Ovary (tissue), 9 donors: ENCODE results near the gene AVEN. TPM values are rescaled to one million over a fixed set of nuclear protein-coding genes. Genes with fewer than 3 reads are reported as not detected.

Experiments
- DNase-seq, 5 donors: peaks; one replicate each; pipeline ENCODE4 v3.0.0-alpha.2; 2019 to 2020
- H3K27ac ChIP-seq, 2 donors: fragments of 200-600 bp; one replicate each; pipeline versions ENCODE4 v1.5.1 to v1.8.0; 2019 to 2022
- H3K27me3 ChIP-seq: fragments of 200-600 bp; one replicate; pipeline ENCODE4 v1.8.0; 2022
- H3K36me3 ChIP-seq: fragments of 200-600 bp; sonication (generic); one replicate; pipeline ENCODE4 v1.5.1; 2019
- H3K4me1 ChIP-seq: one replicate; pipeline ENCODE4 v1.8.1; 2013; ENCODE audit warnings: mild to moderate bottlenecking, moderate library complexity; ENCODE audit not compliant: insufficient read depth
- H3K4me3 ChIP-seq: fragments of 200-600 bp; sonication (generic); one replicate; pipeline ENCODE4 v1.5.1; 2017
- H3K9me3 ChIP-seq, 2 donors: fragments of 200-600 bp in 1 of 2; sonication (generic) in 1 of 2; one replicate each; pipeline versions ENCODE4 v1.5.1 to v1.8.1; 2013 to 2019; ENCODE audit warnings: mild to moderate bottlenecking in 1 of 2, moderate library complexity in 1 of 2
- CTCF ChIP-seq, 3 donors: fragments of 450-650 bp in 2 of 3; fragments of 200-600 bp in 1 of 3; IDR thresholded peaks; one replicate each; pipeline versions ENCODE4 v1.5.1 to v1.8.0; 2016 to 2022; ENCODE audit warnings: antibody characterized with exemption in 3 of 3, mild to moderate bottlenecking in 1 of 3
- EP300 ChIP-seq: sonication (generic); formaldehyde crosslinking; IDR thresholded peaks from one replicate; pipeline ENCODE4 v1.6.1; 2017; ENCODE audit warnings: antibody characterized with exemption
- POLR2A ChIP-seq: fragments of 450-650 bp; IDR thresholded peaks from one replicate; pipeline ENCODE4 v1.6.1; 2017; ENCODE audit warnings: antibody characterized with exemption, mild to moderate bottlenecking, moderate library complexity
- WGBS, 3 donors: extraction: QIAGEN DNeasy Blood & Tissue Kit in 1 of 3; methylation state at CpG; one replicate each; pipeline versions ENCODE4 v1.1.5 to v1.1.7; 2013 to 2017; 5-methylcytosine and 5-hydroxymethylcytosine counted together
- intact Hi-C, 4 donors: fragments of 100-400 bp; cut with DNase I; formaldehyde crosslinking; loops; one replicate each; pipeline versions ENCODE4 v1.11.0 to v1.15.1; 2022 to 2023
- polyA plus RNA-seq, 2 donors: library from polyadenylated mRNA; stranded (reverse); fragments of 200-250 nt in 1 of 2; fragments of 350-450 nt in 1 of 2; fragmentation: Illumina TruSeq in 1 of 2; extraction: RNeasy Lipid Tissue Mini Kit (QIAGEN cat#74804) in 1 of 2; gene quantifications; one replicate each; pipeline ENCODE4 v1.2.3, GENCODE V29; 2013 to 2014
- total RNA-seq, 7 donors: library from RNA; depleted of rRNA in 2 of 7; stranded (reverse); fragments of >200 nt in 2 of 7; fragmentation: NEBNext Ultra II Directional in 3 of 7; extraction: Animal tissue kit (Norgen Biotek cat#: 25700) in 3 of 7; gene quantifications; one replicate each; pipeline versions ENCODE4 v1.1.0 to v1.2.4, GENCODE V29; 2016 to 2023
- donor health status: DM: no; HTN: no; CAD: no; lungs with moderate emphysema.
- donor health status: DM: no; HTN: no; CAD: no.
- donor health status: Bipolar disorder and iron deficiency.
- donor health status: DM: yes; HTN: yes; CAD: no.
- donor health status: DM: no; HTN: no; CAD: no.
- donor health status: DM: yes; HTN: yes; CAD: no.

Gene AVEN
- total and polyA plus RNA-seq, 9 donors: 9.0 to 20.9 (median 11.5) TPM

GRCh38 chr15:34038023-34038870, 757 bp downstream of the AVEN start:
- WGBS, 3 donors: 0 to 1% (median 1%) methylated on average over 34 to 69 of the region's 70 CpGs
- H3K27me3 ChIP-seq: no peaks in the 10 kb centered on the region
- intact Hi-C loops: no loop called here
- H3K36me3 ChIP-seq: no peaks in the 10 kb centered on the region
- H3K9me3 ChIP-seq: no peaks in the 10 kb centered on the region
- H3K4me3 ChIP-seq: peak overlapping the region; percentile 89
- peak overlapping the region; percentile 69 to 96 for H3K27ac ChIP-seq
- H3K4me1 ChIP-seq: peaks cover 2% of the 10 kb centered on the region
- peak; percentile 74 to 90 (median 83) for DNase-seq
- TF ChIP-seq EP300 (no peak), POLR2A (peak; percentile 56), CTCF (IDR thresholded peaks at IDR 0.05) (no peak)

GRCh38 chr15:34031987-34032760, 6.8 kb downstream of the AVEN start:
- no peak for TF ChIP-seq POLR2A
- TF ChIP-seq CTCF (IDR thresholded peaks at IDR 0.05): no peak
- TF ChIP-seq EP300: no peak
- no peak for DNase-seq
- H3K27me3 ChIP-seq: no peaks in the 10 kb centered on the region
- H3K9me3 ChIP-seq: no peaks in the 10 kb centered on the region
- intact Hi-C loops: no loop called here
- no peaks in the 10 kb centered on the region for H3K36me3 ChIP-seq
- H3K4me3 ChIP-seq: no peak overlapping the region
- H3K27ac ChIP-seq: no peak overlapping the region
- no peaks in the 10 kb centered on the region for H3K4me1 ChIP-seq
- WGBS, 3 donors: 91 to 96% (median 91%) methylated on average over 10 of the region's 10 CpGs

GRCh38 chr15:34027606-34028005, 11.4 kb downstream of the AVEN start:
- no peaks in the 10 kb centered on the region for H3K9me3 ChIP-seq

More at GRCh38 chr15:34027606-34028005, 11.4 kb downstream of the AVEN start:
- H3K27me3 ChIP-seq: no peaks in the 10 kb centered on the region
- H3K4me1 ChIP-seq: no peaks in the 10 kb centered on the region
- H3K27ac ChIP-seq: no peak overlapping the region
- no peak for DNase-seq
- H3K36me3 ChIP-seq: no peaks in the 10 kb centered on the region
- TF ChIP-seq EP300: no peak
- TF ChIP-seq POLR2A: no peak
- no peak for TF ChIP-seq CTCF (IDR thresholded peaks at IDR 0.05)
- intact Hi-C loops: no loop called here
- no peak overlapping the region for H3K4me3 ChIP-seq
- 48 to 63% (median 56%) methylated on average over 3 of the region's 3 CpGs for WGBS, 3 donors
